Measurements from ENCODE around the gene MPST.

MPST gene

DNA sequence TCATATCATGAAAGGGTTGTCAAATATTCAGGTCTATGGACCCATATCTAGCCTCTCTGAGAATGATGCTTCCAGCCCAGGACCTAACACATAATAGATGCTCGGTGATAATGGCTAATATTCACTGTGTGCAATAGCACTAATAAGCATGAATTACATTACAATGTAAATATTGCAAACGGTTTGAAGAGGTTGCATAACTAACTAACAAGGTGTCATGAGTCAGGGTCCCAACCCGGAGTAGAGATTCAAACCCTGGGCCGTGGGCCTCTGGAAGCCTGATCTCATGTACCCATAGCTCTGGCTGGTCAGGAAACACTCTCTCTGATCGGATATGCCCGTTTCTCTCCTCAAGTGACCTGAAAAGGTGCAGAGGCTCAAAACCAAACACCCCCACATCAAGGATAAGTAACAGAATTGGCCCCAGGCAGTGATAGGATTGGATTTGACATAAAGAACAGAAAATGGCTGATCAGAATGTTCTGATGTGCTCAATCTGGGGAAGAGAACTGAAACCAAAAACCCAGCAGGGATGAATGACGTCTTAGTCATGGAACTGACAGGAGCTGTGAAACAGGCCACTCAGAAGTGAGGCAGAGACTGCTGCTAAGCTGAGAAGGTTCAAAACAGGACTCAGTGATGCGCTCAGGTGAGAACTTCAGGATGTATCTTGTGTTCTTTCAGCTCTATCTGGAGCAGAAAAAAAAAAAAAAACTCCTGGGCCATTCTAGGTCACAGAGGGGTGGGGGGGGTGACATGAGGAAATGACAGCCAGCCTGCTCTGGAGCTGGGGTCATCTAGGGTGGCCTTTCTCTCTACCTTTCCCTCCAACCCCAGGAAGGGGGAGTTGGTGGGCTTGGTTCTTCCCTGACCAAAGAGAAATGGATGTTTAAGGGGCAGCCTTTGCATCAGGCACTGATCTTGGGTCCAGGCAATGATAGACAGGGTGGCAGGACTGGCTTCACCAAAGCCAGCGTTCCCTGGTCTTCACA, 25.4 kb downstream of the MPST start:
- no peak for DNase-seq (ENCODE audit: low read depth)

GRCh38 chr22:37045958-37046357, 26.4 kb downstream of the MPST start:
- no peak for DNase-seq (ENCODE audit: low read depth)

- no peak for DNase-seq (ENCODE audit: low read depth)
These were observed 27.0 kb downstream of the MPST start for GRCh38 chr22:37046589-37046988.

GRCh38 chr22:37047006-37047405, 27.5 kb downstream of the MPST start:
- no peak for DNase-seq (ENCODE audit: low read depth)

DNA sequence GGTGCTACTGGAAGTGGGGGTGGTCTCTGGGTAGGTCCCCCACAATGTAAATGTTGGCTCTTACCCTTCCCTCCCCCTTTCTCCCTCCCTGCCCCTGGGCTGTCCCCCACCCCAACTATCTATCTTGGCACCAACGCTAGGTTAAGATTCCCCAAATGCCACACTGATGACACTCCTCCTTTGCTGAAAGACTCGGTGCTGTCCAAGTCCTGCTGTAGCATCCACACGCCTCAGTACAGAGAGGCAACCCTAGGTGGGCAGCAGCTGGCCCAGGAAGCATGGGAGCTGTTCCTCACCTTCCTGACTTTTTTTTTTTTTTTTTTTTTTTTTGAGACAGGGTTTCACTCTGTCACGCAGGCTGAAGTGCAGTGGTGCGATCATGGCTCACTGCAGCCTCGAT, 28.6 kb downstream of the MPST start:
- DNase-seq (ENCODE audit: low read depth) = no peak

GRCh38 chr22:37049224-37049623, 29.7 kb downstream of the MPST start:
- no peak for DNase-seq (ENCODE audit: low read depth)

- no peak for DNase-seq (ENCODE audit: low read depth)
These were observed 31.4 kb downstream of the MPST start for GRCh38 chr22:37050913-37051312.

- peak; percentile 72 for DNase-seq (ENCODE audit: low read depth)
These were observed 32.1 kb downstream of the MPST start, which contains the start of gene KCTD17 for GRCh38 chr22:37051391-37052385. TSS of gene KCTD17 (plus strand) at chr22:37051742. CDS start at chr22:37051761, 19 bp downstream.

DNA sequence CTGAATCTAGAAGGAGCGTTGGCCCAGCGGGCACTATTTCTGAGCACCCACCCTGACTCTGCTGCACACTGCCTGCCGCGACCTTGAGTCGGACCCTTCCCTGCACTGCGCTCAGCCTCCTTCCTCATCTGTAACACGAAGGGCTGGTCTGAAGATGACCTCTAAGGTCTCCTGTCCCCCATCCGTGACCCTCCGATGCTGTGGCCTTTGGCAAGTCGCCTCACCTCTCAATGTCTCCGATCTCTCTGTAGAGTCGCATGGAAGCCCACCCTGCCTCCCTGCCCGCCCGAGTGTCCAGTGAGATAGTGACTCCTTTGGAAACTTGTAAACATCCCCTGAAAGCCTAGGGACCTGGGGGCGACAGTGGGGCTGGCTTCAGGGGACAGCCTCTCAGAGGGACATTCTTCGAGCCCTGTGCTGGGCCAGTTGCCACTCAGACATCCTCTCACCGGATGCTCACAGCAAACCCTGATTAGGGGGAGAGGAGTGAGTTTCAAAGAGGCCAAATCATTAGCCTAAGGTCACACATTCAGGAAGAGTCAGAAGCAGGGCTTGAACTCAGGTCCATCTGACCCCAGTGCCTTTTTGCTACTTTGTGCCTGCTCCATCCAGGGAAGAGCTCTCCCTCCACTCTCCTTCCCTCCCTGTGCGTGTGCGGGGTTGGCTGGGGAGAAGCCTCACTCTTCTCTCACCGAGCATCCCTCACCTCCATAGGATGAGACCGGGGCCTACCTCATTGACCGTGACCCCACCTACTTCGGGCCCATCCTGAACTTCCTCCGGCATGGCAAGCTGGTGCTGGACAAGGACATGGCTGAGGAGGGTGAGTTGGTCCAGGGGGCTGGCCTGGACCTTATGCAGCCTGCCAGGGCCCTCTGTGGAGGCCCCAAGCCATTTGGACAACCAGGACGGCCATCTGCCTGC, 33.1 kb downstream of the MPST start:
- no peak for DNase-seq (ENCODE audit: low read depth)

DNA sequence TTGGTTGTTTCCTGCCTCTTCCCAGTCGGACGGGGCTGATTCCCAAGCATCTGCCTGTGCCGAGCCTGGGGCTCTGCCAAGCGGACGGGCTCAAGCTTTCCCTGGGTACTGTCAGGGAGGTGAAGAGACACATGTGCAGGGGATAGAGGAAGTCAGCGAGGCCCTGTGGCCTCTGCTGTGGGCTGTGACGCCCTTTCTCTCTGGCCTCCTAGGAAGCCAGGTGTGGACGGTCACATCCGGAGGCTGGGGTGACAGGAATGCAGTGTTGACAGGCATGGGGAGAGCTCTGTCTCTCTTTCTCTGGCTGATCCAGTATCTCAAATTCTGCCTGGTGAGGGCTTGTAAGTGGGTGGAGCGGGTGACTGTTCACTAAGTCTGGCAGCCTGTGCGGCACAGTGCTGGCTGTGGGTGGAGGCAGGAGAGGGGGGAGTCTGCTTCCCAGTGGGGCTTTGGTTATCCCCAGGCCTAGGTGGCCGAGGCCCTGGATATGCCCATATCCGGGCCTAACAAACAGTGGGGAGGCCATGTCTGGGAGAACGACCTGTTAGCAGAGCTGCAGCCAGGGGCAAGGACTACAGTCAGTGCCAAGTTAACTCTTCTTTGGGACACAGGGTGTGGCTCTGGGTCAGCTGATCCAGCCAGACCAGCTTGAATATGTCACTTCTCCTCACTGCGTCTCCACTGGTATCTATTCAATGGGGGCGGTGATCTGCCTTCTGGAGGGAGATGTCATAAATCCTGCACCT, 33.9 kb downstream of the MPST start:
- no peak for DNase-seq (ENCODE audit: low read depth)

GRCh38 chr22:37054056-37054395, 34.5 kb downstream of the MPST start:
- no peak for DNase-seq (ENCODE audit: low read depth)

GRCh38 chr22:37054600-37055365, 35.2 kb downstream of the MPST start:
- no peak for DNase-seq (ENCODE audit: low read depth)

- no peak for DNase-seq (ENCODE audit: low read depth)
These were observed 36.7 kb downstream of the MPST start for GRCh38 chr22:37056246-37056645.

DNA sequence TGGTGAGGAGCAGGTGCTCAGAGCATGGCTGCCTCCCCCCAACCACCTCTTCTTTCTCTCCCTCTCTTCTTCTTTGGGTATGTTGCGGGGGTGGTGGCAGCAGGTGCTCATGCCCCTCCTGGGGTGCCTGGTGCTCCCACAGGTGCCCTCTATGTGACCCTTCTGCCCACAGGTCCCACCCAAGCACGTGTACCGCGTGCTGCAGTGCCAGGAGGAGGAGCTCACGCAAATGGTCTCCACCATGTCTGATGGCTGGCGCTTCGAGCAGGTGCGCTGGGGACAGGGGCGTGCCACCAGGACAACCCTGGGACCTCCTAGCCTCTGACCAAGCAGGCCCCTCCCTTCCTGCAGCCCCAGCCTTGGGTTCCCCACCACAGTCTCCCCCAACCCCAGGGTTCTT, 37.7 kb downstream of the MPST start:
- no peak for DNase-seq (ENCODE audit: low read depth)

DNA sequence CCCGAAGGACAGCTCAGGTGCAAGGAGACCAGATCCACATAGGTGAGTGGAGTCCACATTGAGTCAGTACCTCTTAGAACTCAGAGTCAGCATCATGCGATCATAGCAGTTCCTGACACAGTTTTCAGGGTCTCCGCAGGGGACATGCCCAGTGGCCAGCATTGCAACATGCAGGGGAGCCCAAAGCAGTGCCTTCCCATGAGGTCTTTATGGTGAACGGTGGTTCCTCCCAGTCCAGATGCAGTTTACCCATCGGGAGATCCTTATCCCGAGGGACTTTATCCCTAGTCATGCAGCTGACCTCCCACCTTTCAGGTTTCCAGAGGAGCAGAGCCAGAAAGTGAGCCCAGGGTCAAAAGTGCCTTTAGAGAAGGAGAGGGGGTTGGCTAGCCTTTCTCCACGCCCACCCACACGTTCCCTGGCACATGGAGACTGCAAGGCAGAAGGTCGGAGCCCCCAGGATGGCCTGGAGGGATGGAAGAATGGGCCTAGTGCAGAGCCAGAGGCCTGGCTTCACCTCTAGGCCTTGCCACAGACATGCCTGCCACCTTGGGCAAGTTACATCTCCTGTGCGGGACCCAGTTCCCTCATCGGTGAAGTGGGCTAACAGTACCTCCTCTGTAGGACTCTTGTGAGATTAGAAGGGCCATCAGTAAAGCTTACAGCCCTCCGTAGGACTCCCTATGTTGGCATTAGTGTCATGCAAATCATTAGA, 38.4 kb downstream of the MPST start:
- no peak for DNase-seq (ENCODE audit: low read depth)

DNA sequence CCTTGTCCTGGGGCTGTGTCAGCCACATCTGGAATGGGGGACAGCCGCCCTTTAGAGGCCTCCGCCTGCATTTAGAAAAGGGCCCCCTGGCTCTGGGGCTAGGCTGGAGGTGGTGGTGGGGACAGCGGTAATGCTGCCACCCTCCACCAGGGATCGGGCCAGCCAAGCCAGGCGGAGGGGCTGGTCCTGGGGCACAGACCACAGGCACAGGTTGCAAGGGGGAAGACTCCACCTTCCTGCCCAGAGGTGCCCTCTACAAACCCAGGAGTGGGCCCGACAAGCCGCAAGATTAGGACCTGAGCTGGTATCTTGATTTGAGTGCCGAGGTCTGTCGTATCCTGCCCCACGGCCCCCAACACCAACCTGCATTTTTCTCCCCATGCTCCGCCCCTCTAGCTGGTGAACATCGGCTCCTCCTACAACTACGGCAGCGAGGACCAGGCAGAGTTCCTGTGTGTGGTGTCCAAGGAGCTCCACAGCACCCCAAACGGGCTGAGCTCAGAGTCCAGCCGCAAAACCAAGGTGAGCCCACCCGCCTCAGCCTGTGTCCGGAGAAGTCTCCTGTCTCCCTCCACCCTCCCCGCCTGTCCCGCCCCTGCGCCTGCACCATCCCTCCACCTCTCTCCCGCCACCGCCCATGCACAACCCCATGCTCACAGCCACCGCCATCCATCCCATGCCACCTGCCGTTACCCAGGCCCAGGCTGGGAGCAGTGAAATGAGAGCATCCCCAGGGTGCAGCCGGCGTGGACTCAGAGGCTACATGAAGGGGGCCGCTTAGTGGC, 39.6 kb downstream of the MPST start:
- no peak for DNase-seq (ENCODE audit: low read depth)

DNA sequence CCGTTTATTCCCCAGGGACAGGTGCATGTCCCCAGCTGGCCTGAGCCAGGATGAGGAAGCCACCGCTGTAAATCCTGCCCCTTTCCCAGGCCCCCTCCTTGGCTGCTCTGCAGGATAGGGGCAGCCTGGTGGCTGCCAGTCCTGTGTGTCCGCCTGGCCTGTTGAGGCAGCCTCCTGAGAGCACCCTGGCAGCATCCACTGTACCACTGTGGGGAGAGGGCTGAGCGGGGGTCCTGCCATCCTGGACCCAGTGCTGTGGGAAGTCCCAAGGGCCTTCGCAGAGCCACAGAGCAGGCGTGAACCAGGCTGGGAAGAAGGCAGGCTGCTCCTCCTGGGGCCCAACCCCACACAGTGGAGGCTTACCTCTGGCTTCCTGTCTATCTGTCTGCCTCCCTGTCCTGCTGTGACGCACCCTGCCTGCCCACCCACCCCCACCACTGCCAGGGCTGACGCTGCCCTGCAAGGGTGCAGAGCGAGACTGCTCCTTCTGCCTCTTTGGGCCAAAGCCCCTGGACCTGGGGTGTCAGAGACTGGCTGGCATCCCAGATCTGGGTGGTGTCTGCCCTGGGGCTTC, 40.4 kb downstream of the MPST start:
- DNase-seq (ENCODE audit: low read depth) = no peak
